Cardiac muscle cell (in vitro differentiated cells and primary cell): ENCODE measurements around the gene TUBB2A. TPM values are rescaled to one million over a fixed set of nuclear protein-coding genes. Genes with fewer than 3 reads are reported as not detected.

Experiments
- DNase-seq, 2 donors: peaks; one replicate each; pipeline versions ENCODE4 v3.0.0 to v3.0.0-alpha.2; 2010 to 2017; ENCODE audit warnings: low read depth in 1 of 2, low spot score in 1 of 2
- H3K27ac ChIP-seq: fragments of 200-600 bp; sonication (generic); 2 replicates; pipeline ENCODE4 v1.5.1; 2016
- H3K27me3 ChIP-seq: fragments of 200-600 bp; sonication (generic); 2 replicates; pipeline ENCODE4 v1.6.0; 2016; ENCODE audit warnings: control low read depth
- H3K36me3 ChIP-seq: fragments of 200-600 bp; sonication (generic); 2 replicates; pipeline ENCODE4 v1.5.1; 2016; ENCODE audit warnings: control low read depth
- H3K4me1 ChIP-seq: fragments of 200-600 bp; sonication (generic); 2 replicates; pipeline ENCODE4 v1.8.1; 2017; ENCODE audit warnings: low read depth, mild to moderate bottlenecking, mixed run types
- H3K4me3 ChIP-seq: fragments of 200-600 bp; sonication (generic); 2 replicates; pipeline ENCODE4 v1.5.1; 2016; ENCODE audit warnings: mild to moderate bottlenecking
- H3K9me3 ChIP-seq: fragments of 200-600 bp; sonication (generic); 2 replicates; pipeline ENCODE4 v1.5.1; 2017; ENCODE audit warnings: low read depth, mild to moderate bottlenecking, control low read depth
- polyA plus RNA-seq: library from polyadenylated mRNA; unstranded; fragments of >200 nt; fragmentation: Nextera tagmentation; extraction: Ambion mirVana; gene quantifications from 2 replicates; pipeline ENCODE4 v1.2.1, GENCODE V29; 2016
- total RNA-seq: library from RNA; depleted of rRNA; stranded (reverse); fragments of >200 nt; gene quantifications from 2 replicates; pipeline ENCODE4 v1.2.3, GENCODE V29; 2016
- TF ChIP-seq, protein P1 (sequence below): IDR thresholded peaks from 2 replicates; pipeline ENCODE4 v1.5.1; 2012; ENCODE audit warnings: low read depth, mild to moderate bottlenecking, low read length

TUBB2A gene
- total and polyA plus RNA-seq, 2 experiments from 2014 or later = 46.3 to 110 TPM

DNA sequence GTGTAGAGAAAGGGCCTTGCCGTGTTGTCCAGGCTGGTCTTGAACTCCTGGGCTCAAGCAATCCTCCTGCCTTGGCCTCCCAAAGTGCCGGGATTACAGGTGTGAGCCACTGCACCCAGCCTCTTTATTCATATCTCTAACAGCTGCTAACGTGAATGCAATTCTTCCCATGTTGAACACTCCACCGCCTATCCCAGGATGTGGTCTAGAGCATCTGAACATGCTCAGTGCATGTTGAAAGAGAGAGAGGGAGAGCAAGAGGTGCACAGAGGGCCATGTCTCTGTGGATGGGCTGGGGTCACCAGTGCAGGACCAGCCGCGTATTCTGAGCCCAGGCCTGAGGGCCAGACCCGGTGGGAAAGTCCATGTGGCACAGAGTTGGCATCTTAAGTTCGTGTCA is 12.8 kb downstream of the TUBB2A start:
- TF ChIP-seq, protein P1, sequence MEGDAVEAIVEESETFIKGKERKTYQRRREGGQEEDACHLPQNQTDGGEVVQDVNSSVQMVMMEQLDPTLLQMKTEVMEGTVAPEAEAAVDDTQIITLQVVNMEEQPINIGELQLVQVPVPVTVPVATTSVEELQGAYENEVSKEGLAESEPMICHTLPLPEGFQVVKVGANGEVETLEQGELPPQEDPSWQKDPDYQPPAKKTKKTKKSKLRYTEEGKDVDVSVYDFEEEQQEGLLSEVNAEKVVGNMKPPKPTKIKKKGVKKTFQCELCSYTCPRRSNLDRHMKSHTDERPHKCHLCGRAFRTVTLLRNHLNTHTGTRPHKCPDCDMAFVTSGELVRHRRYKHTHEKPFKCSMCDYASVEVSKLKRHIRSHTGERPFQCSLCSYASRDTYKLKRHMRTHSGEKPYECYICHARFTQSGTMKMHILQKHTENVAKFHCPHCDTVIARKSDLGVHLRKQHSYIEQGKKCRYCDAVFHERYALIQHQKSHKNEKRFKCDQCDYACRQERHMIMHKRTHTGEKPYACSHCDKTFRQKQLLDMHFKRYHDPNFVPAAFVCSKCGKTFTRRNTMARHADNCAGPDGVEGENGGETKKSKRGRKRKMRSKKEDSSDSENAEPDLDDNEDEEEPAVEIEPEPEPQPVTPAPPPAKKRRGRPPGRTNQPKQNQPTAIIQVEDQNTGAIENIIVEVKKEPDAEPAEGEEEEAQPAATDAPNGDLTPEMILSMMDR = no peak
- H3K36me3 ChIP-seq = peaks cover 38% of the 10 kb centered on the region
- H3K27ac ChIP-seq = no peak overlapping the region
- no peak overlapping the region for H3K4me3 ChIP-seq
- H3K9me3 ChIP-seq = no peaks in the 10 kb centered on the region
- H3K27me3 ChIP-seq = no peaks in the 10 kb centered on the region
- no peaks in the 10 kb centered on the region for H3K4me1 ChIP-seq
- DNase-seq = no peak

- Histone ChIP-seq H3K9me3 (no peaks in the 10 kb centered on the region), H3K4me3 (no peak overlapping the region), H3K27ac (no peak overlapping the region), H3K4me1 (no peaks in the 10 kb centered on the region), H3K27me3 (no peaks in the 10 kb centered on the region), H3K36me3 (peaks cover 46% of the 10 kb centered on the region)
- no peak for DNase-seq
- TF ChIP-seq, protein P1 = no peak
These were observed 14.2 kb downstream of the TUBB2A start for GRCh38 chr6:3143158-3143557.

- Histone ChIP-seq H3K36me3 (peaks cover 49% of the 10 kb centered on the region), H3K27me3 (no peaks in the 10 kb centered on the region), H3K4me3 (no peak overlapping the region), H3K4me1 (no peaks in the 10 kb centered on the region), H3K9me3 (no peaks in the 10 kb centered on the region), H3K27ac (no peak overlapping the region)
- TF ChIP-seq, protein P1 = no peak
- DNase-seq = no peak
These were observed 14.8 kb downstream of the TUBB2A start for GRCh38 chr6:3142536-3142935.

DNA sequence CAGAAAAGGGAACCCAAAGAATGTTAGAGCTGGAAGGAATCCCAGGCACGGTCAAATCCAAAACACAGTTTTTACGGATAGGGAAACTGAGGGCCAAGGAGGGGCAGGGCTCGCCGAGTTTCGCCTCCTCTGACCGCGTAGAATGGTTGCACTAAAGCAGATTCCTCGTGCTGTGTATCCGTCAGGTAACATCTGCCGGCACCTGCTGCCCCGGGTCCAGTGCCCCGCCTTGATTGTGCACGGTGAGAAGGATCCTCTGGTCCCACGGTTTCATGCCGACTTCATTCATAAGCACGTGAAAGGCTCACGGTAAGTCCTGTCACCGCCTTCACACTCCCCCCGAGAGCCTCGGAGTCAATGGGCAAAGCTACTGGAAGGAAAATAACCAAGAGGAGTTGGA is 17.1 kb downstream of the TUBB2A start:
- H3K9me3 ChIP-seq = no peaks in the 10 kb centered on the region
- no peak for DNase-seq
- no peaks in the 10 kb centered on the region for H3K27me3 ChIP-seq
- H3K4me3 ChIP-seq = no peak overlapping the region
- no peak overlapping the region for H3K27ac ChIP-seq
- TF ChIP-seq, protein P1 = no peak
- no peaks in the 10 kb centered on the region for H3K4me1 ChIP-seq
- H3K36me3 ChIP-seq = peaks cover 60% of the 10 kb centered on the region

GRCh38 chr6:3139090-3139903 is 18.0 kb downstream of the TUBB2A start:
- Histone ChIP-seq H3K4me1 (no peaks in the 10 kb centered on the region), H3K36me3 (peaks cover 60% of the 10 kb centered on the region), H3K4me3 (no peak overlapping the region), H3K9me3 (no peaks in the 10 kb centered on the region), H3K27me3 (no peaks in the 10 kb centered on the region), H3K27ac (no peak overlapping the region)
- peak in 1 of 2 donors; percentile 48 for DNase-seq
- TF ChIP-seq, protein P1 = no peak
